ENCODE results near the gene CHGA. TPM values are rescaled to one million over a fixed set of nuclear protein-coding genes. Genes with fewer than 3 reads are reported as not detected.

Gene CHGA
- total and polyA plus RNA-seq, 2 of the 8 experiments (the other 6 are each of a cell fraction or from before 2014, with no cell fraction given), result 17.5 to 28.2 TPM

GRCh38 chr14:92877757-92878431, 45.1 kb upstream of the CHGA start:
- Histone ChIP-seq H3K18ac (ENCODE audit: extremely low read depth, low read length) (peak overlapping the region; percentile 21; the same call in 1 of the 2 replicates), H3K36me3 (ENCODE audit: control insufficient read depth in 2 of 4, insufficient read depth in 4 of 4, low read length in 3 of 4) (no peaks in the 10 kb centered on the region), H2BK15ac (ENCODE audit: low read length) (no peak overlapping the region), H2AK5ac (ENCODE audit: low read depth, low read length) (no peak overlapping the region), H3K9me3 (ENCODE audit: insufficient read depth in 2 of 2, low read depth in 1 of 2, low read length in 1 of 2) (no peaks in the 10 kb centered on the region), H4K8ac (ENCODE audit: extremely low read depth, insufficient read depth, low read length) (no peak overlapping the region), H3K4me1 (replicated peaks in 1 of 4; ENCODE audit: control insufficient read depth in 3 of 4, insufficient read depth in 4 of 4, low read length in 3 of 4) (peaks cover 0 to 12% (median 5%) of the 10 kb centered on the region in 4 experiments; a peak in 5 of 7 replicates), H2BK12ac (ENCODE audit: low read depth, low read length) (no peak overlapping the region), H3K27me3 (replicated peaks in 1 of 4; ENCODE audit: control insufficient read depth in 3 of 4, extremely low read depth in 1 of 4, insufficient read depth in 3 of 4, low read length in 3 of 4) (no peaks in the 10 kb centered on the region; a peak in 1 of 7 replicates), H3K14ac (ENCODE audit: insufficient read length) (no peak overlapping the region), H3K4me3 (ENCODE audit: extremely low read depth in 1 of 4, insufficient read depth in 2 of 4, low read depth in 3 of 4, low read length in 4 of 4) (0 out of 8 replicates have a peak overlapping the region, but pooled peaks of 1 of the 4 experiments have one; percentile 7), H3K79me2 (ENCODE audit: control insufficient read depth in 1 of 2, insufficient read depth in 2 of 2, low read length in 2 of 2) (no peaks in the 10 kb centered on the region), H3K23ac (ENCODE audit: insufficient read length) (no peak overlapping the region), H3K4me2 (ENCODE audit: insufficient read depth in 1 of 2, low read depth in 2 of 2, low read length in 2 of 2) (peak overlapping the region in 1 of 2 experiments; percentile 29; a peak in 2 of 4 replicates), H2AFZ (ENCODE audit: low read length) (no peak overlapping the region), H2BK5ac (ENCODE audit: low read depth, low read length) (no peak overlapping the region), H2BK120ac (replicated peaks; ENCODE audit: low read depth, low read length) (no peak overlapping the region), H3K27ac (ENCODE audit: low read depth, low read length) (no peak overlapping the region), H3K4ac (replicated peaks; ENCODE audit: insufficient read length, low read depth, low read length) (no peak overlapping the region), H4K91ac (replicated peaks; ENCODE audit: insufficient read length, low read length) (no peak overlapping the region), H4K5ac (ENCODE audit: insufficient read length, low read depth, low read length) (no peak overlapping the region), H4K20me1 (replicated peaks in 1 of 2; ENCODE audit: control insufficient read depth in 1 of 2, insufficient read depth in 2 of 2, low read length in 2 of 2) (no peaks in the 10 kb centered on the region), H3K9ac (replicated peaks in 1 of 4; ENCODE audit: extremely low read depth in 1 of 4, low read depth in 3 of 4, low read length in 3 of 4) (no peak overlapping the region), H3K79me1 (ENCODE audit: low read depth, low read length) (no peaks in the 10 kb centered on the region), H2BK20ac (ENCODE audit: low read length) (no peak overlapping the region; the same call in 1 of the 2 replicates), H3K23me2 (ENCODE audit: low read depth, low read length) (no peaks in the 10 kb centered on the region), H3K56ac (replicated peaks; ENCODE audit: insufficient read length, low read depth, low read length) (no peak overlapping the region)
- WGBS, 2 experiments (ENCODE audit: extremely low coverage in 1 of 2, insufficient coverage in 1 of 2, insufficient read length in 1 of 2, insufficient replicate concordance in 2 of 2, low coverage in 1 of 2, low lambda C conversion rate in 2 of 2, missing lambda C conversion rate in 1 of 2), result 40% methylated on average over 18 of the region's 18 CpGs; no CpG with 5 or more reads in 1 of the 2 experiments
- POLR2A ChIA-PET (ENCODE audit: partially characterized antibody), result no interaction called here
- peak; percentile 78 for FAIRE-seq
- TF ChIP-seq CEBPB (IDR thresholded peaks at IDR 0.05; ENCODE audit: low read depth, low read length) (peak; percentile 55; the same call in 1 of the 2 replicates), TBP (IDR thresholded peaks at IDR 0.05; ENCODE audit: low read depth, low read length) (no peak), EZH2 (IDR thresholded peaks at IDR 0.05; ENCODE audit: low read depth, low read length, severe bottlenecking) (no peak), KDM1A (IDR thresholded peaks at IDR 0.05; ENCODE audit: borderline replicate concordance, low read length) (peak; percentile 38; the same call in 1 of the 2 replicates), POLR2A (IDR thresholded peaks at IDR 0.05; ENCODE audit: control extremely low read depth in 1 of 2, low read depth in 2 of 2, low read length in 2 of 2) (no peak), ASH2L (IDR thresholded peaks at IDR 0.05; ENCODE audit: low read length) (no peak)
- CTCF ChIA-PET (ENCODE audit: partially characterized antibody), result interaction anchor here (0.8 to 3.2 kb wide), 3 partner anchors 18 to 301 kb away, joined by 3 to 13 read pairs (median 3); no protein-coding TSS in a partner anchor
- DNase-seq (ENCODE audit: low read depth in 1 of 2, low spot score in 2 of 2), result peak in 1 of 2 experiments; percentile 58

Measured in H1 (cell line).